Measurements from ENCODE around the gene TNNI2.

The TNNI2 gene

GRCh38 chr11:1839924-1840779 lies 1.4 kb downstream of the TNNI2 start:
- no peak for TF ChIP-seq JUND (IDR thresholded peaks at IDR 0.05; ENCODE audit: low read depth)
- in situ Hi-C loops (cut with HindIII; ENCODE audit: low pct_unique_long_range_greater_than_20kb, low sequenced_read_pairs) = no loop called here
- no peak for DNase-seq (ENCODE audit: low read depth in 1 of 2, low spot score in 1 of 2)

DNA sequence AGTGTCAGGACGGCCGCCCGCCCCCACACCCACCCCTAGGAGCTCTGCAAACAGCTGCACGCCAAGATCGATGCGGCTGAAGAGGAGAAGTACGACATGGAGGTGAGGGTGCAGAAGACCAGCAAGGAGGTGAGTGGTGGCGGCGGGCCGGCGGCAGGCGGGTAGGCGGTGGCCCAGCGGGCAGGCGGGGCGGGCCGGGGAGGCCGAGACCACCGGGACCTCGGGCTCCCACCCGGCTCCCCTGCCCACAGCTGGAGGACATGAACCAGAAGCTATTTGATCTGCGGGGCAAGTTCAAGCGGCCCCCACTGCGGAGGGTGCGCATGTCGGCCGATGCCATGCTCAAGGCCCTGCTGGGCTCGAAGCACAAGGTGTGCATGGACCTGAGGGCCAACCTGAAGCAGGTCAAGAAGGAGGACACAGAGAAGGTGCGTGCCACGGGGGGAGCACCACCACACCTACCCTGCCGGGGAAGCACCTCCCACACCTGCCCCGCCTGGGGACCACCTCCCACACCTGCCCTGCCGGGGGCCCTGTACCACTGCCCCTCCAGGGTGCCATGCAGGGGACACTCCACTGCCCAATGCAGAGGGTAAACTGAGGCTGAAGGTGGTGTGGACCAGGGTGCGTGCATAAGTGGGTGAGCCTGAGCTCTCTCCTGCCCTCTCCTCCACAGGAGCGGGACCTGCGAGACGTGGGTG lies 2.1 kb downstream of the TNNI2 start:
- no peak for DNase-seq (ENCODE audit: low read depth in 1 of 2, low spot score in 1 of 2)
- in situ Hi-C loops (cut with HindIII; ENCODE audit: low pct_unique_long_range_greater_than_20kb, low sequenced_read_pairs) = no loop called here
- TF ChIP-seq JUND (IDR thresholded peaks at IDR 0.05; ENCODE audit: low read depth) = no peak

DNA sequence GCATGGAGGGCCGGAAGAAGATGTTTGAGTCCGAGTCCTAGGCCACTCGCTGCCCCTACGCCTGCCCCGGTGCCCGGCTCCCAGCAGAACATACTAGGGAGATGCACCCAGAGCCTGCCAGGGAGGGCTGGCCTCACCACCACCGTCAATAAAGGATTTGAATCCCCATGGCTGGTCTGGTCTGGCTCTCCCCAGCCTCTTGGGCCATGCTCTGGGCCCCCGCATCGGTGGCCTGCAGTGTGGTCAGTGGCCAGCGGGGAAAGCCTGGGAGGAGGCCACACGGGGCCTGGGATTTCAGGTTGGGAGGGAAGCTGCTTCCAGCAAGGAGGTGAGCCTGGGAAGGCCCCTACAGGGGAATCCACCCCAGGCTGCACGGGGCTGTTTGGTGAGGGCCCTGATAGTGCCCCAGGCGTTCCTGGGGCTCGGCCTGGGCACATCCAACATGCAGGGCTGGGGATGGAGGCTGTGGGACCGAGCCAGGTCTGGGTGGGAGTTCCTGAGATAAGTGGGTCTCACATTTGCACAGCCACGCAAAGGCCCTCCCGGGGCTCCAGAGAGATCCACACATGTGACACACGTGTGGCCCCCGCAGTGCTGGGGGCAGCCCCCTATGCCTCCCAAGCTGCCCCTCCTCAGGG lies 2.8 kb downstream of the TNNI2 start:
- TF ChIP-seq JUND (IDR thresholded peaks at IDR 0.05; ENCODE audit: low read depth) = no peak
- no peak for DNase-seq (ENCODE audit: low read depth in 1 of 2, low spot score in 1 of 2)
- in situ Hi-C loops (cut with HindIII; ENCODE audit: low pct_unique_long_range_greater_than_20kb, low sequenced_read_pairs) = no loop called here

DNA sequence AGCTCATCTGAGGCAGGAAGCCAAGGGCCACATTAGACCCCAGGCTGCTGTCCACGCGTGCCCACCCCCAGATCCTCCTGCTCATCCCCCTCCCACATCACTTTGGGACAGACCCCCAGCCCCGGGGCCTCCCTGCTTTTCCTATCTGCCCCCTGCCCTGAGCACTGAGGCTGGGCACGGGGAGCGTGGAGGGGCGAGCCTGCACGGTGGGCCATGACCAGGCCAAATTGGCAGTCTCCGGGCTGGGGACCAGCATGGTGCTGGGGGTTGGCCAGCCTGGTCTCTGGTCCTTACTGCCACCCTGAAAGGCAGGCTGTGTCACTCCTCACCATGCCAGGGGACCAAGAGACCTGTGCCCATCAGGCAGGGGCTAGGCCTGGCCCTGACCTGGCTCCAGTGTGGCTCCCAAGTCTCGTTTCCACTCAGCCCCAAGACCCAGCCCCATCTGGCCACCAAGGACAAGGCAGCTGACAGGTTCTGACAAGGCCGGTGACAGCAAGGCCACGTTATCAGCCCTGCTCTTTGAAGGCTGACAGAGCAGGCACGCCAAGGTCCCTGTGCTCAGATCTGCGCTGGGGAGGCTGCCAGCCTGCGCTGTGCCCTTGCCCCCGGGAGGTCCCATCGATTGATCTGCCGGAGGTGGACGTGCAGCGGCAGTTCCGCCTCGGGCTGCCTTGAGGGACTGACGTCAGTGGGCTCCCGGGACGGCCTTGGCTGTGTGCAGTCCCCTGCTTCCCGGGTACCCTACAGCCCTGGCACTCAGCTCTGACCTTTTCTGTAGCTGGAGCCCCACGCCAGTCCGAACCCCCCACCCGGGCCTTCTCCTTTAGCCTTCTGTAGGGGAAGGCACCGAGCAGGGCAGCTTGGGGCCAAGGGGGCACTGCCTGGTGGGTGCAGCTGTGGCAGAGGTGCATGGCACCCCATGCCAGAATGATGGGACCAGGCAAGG lies 3.6 kb downstream of the TNNI2 start:
- in situ Hi-C loops (cut with HindIII; ENCODE audit: low pct_unique_long_range_greater_than_20kb, low sequenced_read_pairs) = no loop called here
- TF ChIP-seq JUND (IDR thresholded peaks at IDR 0.05; ENCODE audit: low read depth) = no peak

GRCh38 chr11:1843098-1843473 lies 4.3 kb downstream of the TNNI2 start:
- in situ Hi-C loops (cut with HindIII; ENCODE audit: low pct_unique_long_range_greater_than_20kb, low sequenced_read_pairs) = no loop called here
- TF ChIP-seq JUND (IDR thresholded peaks at IDR 0.05; ENCODE audit: low read depth) = no peak
- no peak for DNase-seq (ENCODE audit: low read depth in 1 of 2, low spot score in 1 of 2)

More for the DNA sequence above, 3.6 kb downstream of the TNNI2 start:
- no peak for DNase-seq (ENCODE audit: low read depth in 1 of 2, low spot score in 1 of 2)

GRCh38 chr11:1843796-1844195 lies 5.0 kb downstream of the TNNI2 start:
- in situ Hi-C loops (cut with HindIII; ENCODE audit: low pct_unique_long_range_greater_than_20kb, low sequenced_read_pairs) = no loop called here
- no peak for TF ChIP-seq JUND (IDR thresholded peaks at IDR 0.05; ENCODE audit: low read depth)
- no peak for DNase-seq (ENCODE audit: low read depth in 1 of 2, low spot score in 1 of 2)

DNA sequence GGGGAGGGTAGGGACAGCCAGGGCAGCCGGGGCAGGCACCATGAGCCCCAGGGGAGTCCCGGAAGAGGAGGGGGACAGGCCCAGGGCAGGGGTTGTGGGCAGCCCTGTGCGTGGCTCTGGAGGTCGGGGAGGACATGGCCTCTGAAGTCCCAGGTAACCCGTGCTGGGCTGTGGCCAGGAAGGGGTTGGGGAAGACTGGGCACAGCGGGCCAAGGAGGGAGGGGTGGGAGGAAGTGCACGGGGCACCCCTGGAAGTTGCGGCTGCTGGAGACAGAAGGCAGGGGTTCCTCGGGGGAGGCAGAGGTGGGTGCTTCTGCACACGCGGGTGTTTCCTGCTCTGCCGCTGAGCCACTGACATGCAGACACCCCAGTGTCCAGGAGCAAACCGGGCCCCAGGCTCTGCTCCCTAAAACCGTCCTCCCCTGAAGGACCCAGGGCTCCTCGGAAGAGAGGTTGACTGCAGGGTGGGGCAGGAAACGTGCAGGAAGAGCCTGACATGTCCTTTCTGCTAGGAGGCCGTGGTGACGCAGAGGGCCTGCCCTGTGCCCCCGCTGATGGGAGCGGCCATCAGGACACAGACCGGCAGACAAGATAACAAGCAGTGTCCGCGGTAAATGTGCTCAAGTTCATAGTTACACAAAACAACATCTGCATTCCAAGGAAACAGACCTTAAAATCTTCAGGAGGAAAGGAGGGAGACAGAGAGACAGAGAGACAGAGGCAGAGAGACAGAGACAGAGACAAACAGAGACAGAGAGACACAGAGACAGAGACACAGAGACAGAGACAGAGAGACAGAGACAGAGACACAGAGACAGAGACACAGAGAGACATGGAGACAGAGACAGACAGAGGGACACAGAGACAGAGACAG lies 5.7 kb downstream of the TNNI2 start:
- DNase-seq (ENCODE audit: low read depth in 1 of 2, low spot score in 1 of 2) = no peak
- in situ Hi-C loops (cut with HindIII; ENCODE audit: low pct_unique_long_range_greater_than_20kb, low sequenced_read_pairs) = no loop called here
- no peak for TF ChIP-seq JUND (IDR thresholded peaks at IDR 0.05; ENCODE audit: low read depth)

GRCh38 chr11:1845095-1845429 lies 6.3 kb downstream of the TNNI2 start:
- no peak for TF ChIP-seq JUND (IDR thresholded peaks at IDR 0.05; ENCODE audit: low read depth)
- no peak for DNase-seq (ENCODE audit: low read depth in 1 of 2, low spot score in 1 of 2)
- in situ Hi-C loops (cut with HindIII; ENCODE audit: low pct_unique_long_range_greater_than_20kb, low sequenced_read_pairs) = no loop called here

DNA sequence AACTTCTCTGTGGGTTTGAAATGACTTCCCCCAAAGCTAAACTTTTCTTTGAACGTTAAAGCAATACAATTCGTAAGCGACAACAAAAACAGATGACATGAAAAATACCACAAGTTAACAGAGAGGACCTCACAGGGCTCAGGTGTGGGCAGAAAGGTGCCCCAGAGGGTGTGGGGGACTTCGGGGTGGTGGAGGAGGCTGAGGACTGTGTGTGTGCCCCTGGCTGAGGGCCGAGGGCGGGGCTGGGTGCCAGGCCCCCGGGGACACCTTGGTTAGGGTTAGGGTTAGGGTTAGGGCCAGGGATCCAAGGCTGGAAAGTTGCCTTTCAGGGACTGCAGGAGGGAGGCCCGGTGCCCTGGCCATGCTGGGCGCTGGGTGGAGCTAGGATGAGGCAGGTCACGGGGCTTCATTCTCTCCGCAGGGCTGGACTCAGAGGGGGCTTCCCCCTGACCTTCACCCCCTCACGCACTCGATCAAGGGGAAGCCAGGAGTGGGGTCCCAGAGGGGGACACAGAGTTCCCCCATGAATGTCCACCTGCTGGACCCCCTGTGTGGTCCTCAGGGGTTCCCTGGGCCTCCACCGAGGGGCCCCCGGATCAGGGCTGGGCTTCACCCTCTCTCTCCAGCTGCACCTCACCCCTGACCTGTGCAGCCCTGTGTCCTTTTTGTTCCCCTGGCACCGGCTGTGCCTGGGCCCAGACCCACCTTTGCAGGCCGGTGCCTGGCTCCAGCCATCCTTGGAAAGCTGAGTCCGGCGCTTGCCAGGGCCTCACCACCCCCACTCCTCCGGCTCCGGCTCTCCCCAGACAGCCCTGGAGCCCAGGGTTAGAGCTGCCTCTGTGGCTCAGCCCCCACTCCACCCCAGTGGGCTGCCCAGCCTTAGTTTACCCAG lies 7.0 kb downstream of the TNNI2 start:
- in situ Hi-C loops (cut with HindIII; ENCODE audit: low pct_unique_long_range_greater_than_20kb, low sequenced_read_pairs) = no loop called here
- no peak for DNase-seq (ENCODE audit: low read depth in 1 of 2, low spot score in 1 of 2)
- no peak for TF ChIP-seq JUND (IDR thresholded peaks at IDR 0.05; ENCODE audit: low read depth)

DNA sequence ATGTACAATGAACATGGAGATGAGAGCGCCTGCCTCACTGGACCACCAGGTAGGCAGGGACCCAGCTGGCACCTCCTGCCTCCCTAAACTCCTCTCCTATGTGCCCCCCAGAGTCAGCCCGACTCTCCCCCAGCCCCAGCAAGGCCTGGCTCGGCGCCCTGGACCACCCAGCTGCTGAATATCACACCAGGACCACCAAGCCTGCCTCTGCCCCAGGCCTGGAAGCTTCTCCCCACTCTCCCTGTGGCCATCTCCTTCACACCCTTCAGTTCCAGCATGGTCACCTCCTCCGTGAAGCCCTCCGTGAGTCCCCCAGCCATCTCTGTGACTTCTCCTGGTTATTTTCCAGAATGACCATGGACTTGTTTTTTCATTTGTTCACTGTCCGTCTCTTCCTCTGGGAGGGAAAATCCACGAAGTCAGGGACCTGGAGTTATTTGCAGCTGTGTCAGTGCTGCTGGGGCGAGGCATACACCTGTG lies 7.7 kb downstream of the TNNI2 start:
- in situ Hi-C loops (cut with HindIII; ENCODE audit: low pct_unique_long_range_greater_than_20kb, low sequenced_read_pairs) = no loop called here
- TF ChIP-seq JUND (IDR thresholded peaks at IDR 0.05; ENCODE audit: low read depth) = no peak
- DNase-seq (ENCODE audit: low read depth in 1 of 2, low spot score in 1 of 2) = no peak
